HepG2 (cell line): Measurements from ENCODE around the gene TGM1. TPM values are rescaled to one million over a fixed set of nuclear protein-coding genes. Genes with fewer than 3 reads are reported as not detected.

ENCODE experiments used
- DNMT3B ChIP-seq: conservative IDR thresholded peaks from 2 replicates; pipeline ENCODE4 v1.6.1; 2016; ENCODE audit warnings: missing biosample characterization, control low read depth
- GTF3A ChIP-seq: sonication (generic); formaldehyde crosslinking; conservative IDR thresholded peaks from 2 replicates; pipeline ENCODE4 v1.4.0; 2020; ENCODE audit warnings: mild to moderate bottlenecking, missing genetic modification reagents
- KDM6A ChIP-seq: IDR thresholded peaks from 2 replicates; pipeline ENCODE4 v1.6.1; 2016; ENCODE audit warnings: low read depth
- MATR3 ChIP-seq: sonication (generic); formaldehyde crosslinking; IDR thresholded peaks from 2 replicates; pipeline ENCODE4 v1.4.0; 2020; ENCODE audit warnings: missing genetic modification reagents
- NR2F1 ChIP-seq, 2 experiments: fragments of 450-650 bp in 1 of 2; formaldehyde crosslinking in 1 of 2; IDR thresholded peaks; 2 replicates each; pipeline versions ENCODE4 v1.5.0 to v1.6.1; 2016 to 2020; ENCODE audit warnings: mild to moderate bottlenecking in 1 of 2, missing compliant biosample characterization in 1 of 2, missing genetic modification reagents in 1 of 2, moderate library complexity in 1 of 2
- NR2F2 ChIP-seq: IDR thresholded peaks from 2 replicates; pipeline ENCODE4 v1.6.1; 2012; ENCODE audit warnings: low read depth, inconsistent platforms, borderline replicate concordance
- NR2F6 ChIP-seq, 2 experiments: IDR thresholded peaks; 2 replicates each; pipeline ENCODE4 v1.6.1; 2016; ENCODE audit warnings: antibody characterized with exemption in 1 of 2, mild to moderate bottlenecking in 1 of 2
- POLR2G ChIP-seq: fragments of 200-400 bp; formaldehyde crosslinking; IDR thresholded peaks from 2 replicates; pipeline ENCODE4 v1.6.1; 2018; ENCODE audit warnings: mild to moderate bottlenecking, low read depth, low read length, moderate library complexity
- RELA ChIP-seq: sonication (generic); formaldehyde crosslinking; IDR thresholded peaks from 2 replicates; pipeline ENCODE4 v1.4.0; 2020; ENCODE audit warnings: missing genetic modification reagents
- SMAD1 ChIP-seq: sonication (generic); formaldehyde crosslinking; IDR thresholded peaks from 2 replicates; pipeline ENCODE4 v1.4.0; 2020; ENCODE audit warnings: missing genetic modification reagents, low read depth, mild to moderate bottlenecking, borderline replicate concordance
- SNAI1 ChIP-seq: sonication (generic); formaldehyde crosslinking; IDR thresholded peaks from 2 replicates; pipeline ENCODE4 v1.5.0; 2020; ENCODE audit warnings: mild to moderate bottlenecking, missing genetic modification reagents, borderline replicate concordance
- TARDBP ChIP-seq: sonication (generic); formaldehyde crosslinking; IDR thresholded peaks from 2 replicates; pipeline ENCODE4 v1.8.0; 2022; ENCODE audit warnings: mild to moderate bottlenecking, missing genetic modification reagents
- ZBTB21 ChIP-seq: sonication (generic); formaldehyde crosslinking; IDR thresholded peaks from 2 replicates; pipeline ENCODE4 v1.4.0; 2020; ENCODE audit warnings: missing genetic modification reagents
- ZFP1 ChIP-seq: IDR thresholded peaks from 2 replicates; pipeline ENCODE4 v1.6.1; 2016
- ZKSCAN1 ChIP-seq: fragments of 150-350 bp; IDR thresholded peaks from 2 replicates; pipeline ENCODE4 v1.6.1; 2014; ENCODE audit warnings: low read length
- ZMAT3 ChIP-seq: sonication (generic); formaldehyde crosslinking; conservative IDR thresholded peaks from 2 replicates; pipeline ENCODE4 v1.7.0; 2021; ENCODE audit warnings: missing genetic modification reagents
- ZMYM2 ChIP-seq: sonication (generic); formaldehyde crosslinking; IDR thresholded peaks from 2 replicates; pipeline ENCODE4 v1.8.0; 2022; ENCODE audit warnings: mild to moderate bottlenecking, missing genetic modification reagents
- ZNF10 ChIP-seq: sonication (generic); formaldehyde crosslinking; IDR thresholded peaks from 2 replicates; pipeline ENCODE4 v1.4.0; 2020; ENCODE audit warnings: mild to moderate bottlenecking, low read depth, missing genetic modification reagents, borderline replicate concordance
- ZNF232 ChIP-seq: sonication (generic); formaldehyde crosslinking; IDR thresholded peaks from 2 replicates; pipeline ENCODE4 v1.4.0; 2020; ENCODE audit warnings: missing genetic modification reagents, borderline replicate concordance
- ZNF317 ChIP-seq: sonication (generic); formaldehyde crosslinking; IDR thresholded peaks from 2 replicates; pipeline ENCODE4 v1.5.0; 2020; ENCODE audit warnings: mild to moderate bottlenecking, missing genetic modification reagents
- ZNF451 ChIP-seq: sonication (generic); formaldehyde crosslinking; IDR thresholded peaks from 2 replicates; pipeline ENCODE4 v1.5.0; 2020; ENCODE audit warnings: mild to moderate bottlenecking, missing genetic modification reagents
- ZNF605 ChIP-seq: sonication (generic); formaldehyde crosslinking; IDR thresholded peaks from 2 replicates; pipeline ENCODE4 v1.8.0; 2022; ENCODE audit warnings: mild to moderate bottlenecking, missing genetic modification reagents
- ZNF749 ChIP-seq: sonication (generic); formaldehyde crosslinking; IDR thresholded peaks from 2 replicates; pipeline ENCODE4 v1.8.0; 2022; ENCODE audit warnings: mild to moderate bottlenecking, missing genetic modification reagents, moderate library complexity, borderline replicate concordance
- polyA plus RNA-seq, 8 experiments: library from polyadenylated mRNA; depleted of rRNA in 3 of 8; stranded (reverse) in 7 of 8; unstranded in 1 of 8; fragments of >200 nt; fragmentation: Illumina TruSeq in 4 of 8; extraction: Trizol in 4 of 8; gene quantifications; 2 replicates each; pipeline versions ENCODE4 v1.2.1 to v1.2.3, GENCODE V29; 2011 to 2016; ENCODE audit warnings: low read depth in 4 of 8, missing spikeins in 1 of 8, mixed read lengths in 1 of 8; ENCODE audit not compliant: insufficient read depth in 1 of 8
- total RNA-seq, 5 experiments: library from RNA; depleted of rRNA; stranded (reverse); fragments of >200 nt; fragmentation: Illumina TruSeq; extraction: Trizol; gene quantifications; 2 replicates each; pipeline ENCODE4 v1.2.3, GENCODE V29; 2016; ENCODE audit warnings: low read depth in 1 of 5
- TF ChIP-seq, protein P1 (sequence below): sonication (generic); formaldehyde crosslinking; IDR thresholded peaks from 2 replicates; pipeline ENCODE4 v1.5.0; 2020; ENCODE audit warnings: missing genetic modification reagents, mild to moderate bottlenecking, borderline replicate concordance
- TF ChIP-seq, protein P2 (sequence below): IDR thresholded peaks from 2 replicates; pipeline ENCODE4 v1.6.1; 2018; ENCODE audit warnings: missing genetic modification reagents
- TF ChIP-seq, protein P3 (sequence below): sonication (generic); formaldehyde crosslinking; IDR thresholded peaks from 2 replicates; pipeline ENCODE4 v1.5.0; 2020; ENCODE audit warnings: missing genetic modification reagents, mild to moderate bottlenecking, borderline replicate concordance
- TF ChIP-seq, protein P4 (sequence below): IDR thresholded peaks from 2 replicates; pipeline ENCODE4 v1.6.1; 2016; ENCODE audit warnings: low read depth

The TGM1 gene
- total and polyA plus RNA-seq, 2 of the 13 experiments (the other 11 are each of a cell fraction or from before 2014, with no cell fraction given) = 3.2 to 10.6 TPM

DNA sequence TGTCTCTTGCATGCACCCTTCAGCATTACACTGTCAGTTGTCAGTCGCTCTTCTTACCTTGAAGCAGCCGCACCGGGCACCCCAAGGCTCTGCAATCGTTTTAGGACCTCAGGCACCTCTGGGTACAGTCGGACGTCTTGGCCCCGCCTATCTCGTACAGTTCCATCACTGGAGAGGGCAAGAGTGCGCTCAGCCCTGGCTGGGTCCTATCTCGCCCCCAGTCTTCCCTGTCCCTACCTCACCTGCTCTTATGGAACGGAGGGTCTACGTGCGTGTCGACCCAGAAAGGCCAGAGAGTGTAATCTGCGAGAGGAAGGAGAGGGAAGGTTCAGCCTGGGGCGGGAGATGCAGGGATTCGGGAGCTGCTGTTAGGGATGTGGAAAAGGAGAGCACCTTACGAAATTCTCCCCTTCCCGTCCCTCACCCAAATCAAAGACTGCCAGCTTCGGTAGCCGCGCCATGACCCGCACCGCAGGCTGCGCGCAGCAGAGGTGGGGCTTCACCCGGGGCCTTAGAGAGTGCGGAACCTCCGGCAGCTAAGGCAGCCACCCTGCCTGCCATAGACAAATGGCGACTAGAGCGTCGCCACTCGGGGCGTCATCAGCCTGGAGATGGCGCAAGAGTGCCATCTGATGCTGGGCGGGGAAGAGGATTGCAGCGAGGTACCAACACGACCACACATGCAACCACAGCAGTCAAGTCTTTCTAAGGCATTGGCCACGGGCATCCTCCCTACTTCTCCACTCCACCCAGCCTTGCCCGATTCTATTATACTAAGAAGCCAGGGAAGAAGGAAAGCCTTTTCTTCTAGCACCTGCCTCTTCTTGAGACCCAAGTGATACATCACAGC is 47.3 kb downstream of the TGM1 start, which contains the start of gene MDP1 (continued):
- TF ChIP-seq ZNF317 (CRISPR knock-in tag) (peak; percentile 94), ZBTB21 (CRISPR knock-in tag) (peak; percentile 93), ZNF232 (peak; percentile 95; the same call in 1 of the 2 replicates), NR2F6 (IDR thresholded peaks at IDR 0.05) (peak; percentile 18; the same call in 1 of the 2 replicates), NR2F6 (CRISPR knock-in tag; IDR thresholded peaks at IDR 0.05) (peak; percentile 78), ZNF451 (peak; percentile 95), DNMT3B (CRISPR knock-in tag) (no peak; the same call in 1 of the 2 replicates), SNAI1 (CRISPR knock-in tag) (0 out of 2 replicates have a peak, but pooled peaks have one; percentile 80), NR2F2 (no peak), ZNF10 (CRISPR knock-in tag) (peak; percentile 46; the same call in 1 of the 2 replicates), ZNF749 (CRISPR knock-in tag) (peak; percentile 97; the same call in 1 of the 2 replicates), TARDBP (peak; percentile 100), NR2F1 (CRISPR knock-in tag; IDR thresholded peaks at IDR 0.05) (peak; percentile 5 to 44; a peak in 3 of 4 replicates), POLR2G (peak; percentile 100), SMAD1 (CRISPR knock-in tag) (peak; percentile 100; the same call in 1 of the 2 replicates), RELA (CRISPR knock-in tag) (peak; percentile 98), ZMYM2 (CRISPR knock-in tag) (no peak), KDM6A (CRISPR knock-in tag) (peak; percentile 72; the same call in 1 of the 2 replicates), ZKSCAN1 (no peak), GTF3A (peak; percentile 92; the same call in 1 of the 2 replicates), ZFP1 (CRISPR knock-in tag) (peak; percentile 89; the same call in 1 of the 2 replicates), ZMAT3 (peak; percentile 97), MATR3 (CRISPR knock-in tag) (no peak), ZNF605 (CRISPR knock-in tag) (peak; percentile 99)
- TF ChIP-seq, protein P1, sequence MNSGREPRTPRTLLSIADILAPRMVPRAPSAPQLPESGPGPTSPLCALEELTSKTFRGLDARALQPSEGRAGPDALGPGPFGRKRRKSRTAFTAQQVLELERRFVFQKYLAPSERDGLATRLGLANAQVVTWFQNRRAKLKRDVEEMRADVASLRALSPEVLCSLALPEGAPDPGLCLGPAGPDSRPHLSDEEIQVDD (CRISPR knock-in tag) = peak; percentile 90
- TF ChIP-seq, protein P2, sequence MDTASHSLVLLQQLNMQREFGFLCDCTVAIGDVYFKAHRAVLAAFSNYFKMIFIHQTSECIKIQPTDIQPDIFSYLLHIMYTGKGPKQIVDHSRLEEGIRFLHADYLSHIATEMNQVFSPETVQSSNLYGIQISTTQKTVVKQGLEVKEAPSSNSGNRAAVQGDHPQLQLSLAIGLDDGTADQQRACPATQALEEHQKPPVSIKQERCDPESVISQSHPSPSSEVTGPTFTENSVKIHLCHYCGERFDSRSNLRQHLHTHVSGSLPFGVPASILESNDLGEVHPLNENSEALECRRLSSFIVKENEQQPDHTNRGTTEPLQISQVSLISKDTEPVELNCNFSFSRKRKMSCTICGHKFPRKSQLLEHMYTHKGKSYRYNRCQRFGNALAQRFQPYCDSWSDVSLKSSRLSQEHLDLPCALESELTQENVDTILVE = peak; percentile 97
- TF ChIP-seq, protein P3, sequence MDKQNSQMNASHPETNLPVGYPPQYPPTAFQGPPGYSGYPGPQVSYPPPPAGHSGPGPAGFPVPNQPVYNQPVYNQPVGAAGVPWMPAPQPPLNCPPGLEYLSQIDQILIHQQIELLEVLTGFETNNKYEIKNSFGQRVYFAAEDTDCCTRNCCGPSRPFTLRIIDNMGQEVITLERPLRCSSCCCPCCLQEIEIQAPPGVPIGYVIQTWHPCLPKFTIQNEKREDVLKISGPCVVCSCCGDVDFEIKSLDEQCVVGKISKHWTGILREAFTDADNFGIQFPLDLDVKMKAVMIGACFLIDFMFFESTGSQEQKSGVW = no peak
- TF ChIP-seq, protein P4, sequence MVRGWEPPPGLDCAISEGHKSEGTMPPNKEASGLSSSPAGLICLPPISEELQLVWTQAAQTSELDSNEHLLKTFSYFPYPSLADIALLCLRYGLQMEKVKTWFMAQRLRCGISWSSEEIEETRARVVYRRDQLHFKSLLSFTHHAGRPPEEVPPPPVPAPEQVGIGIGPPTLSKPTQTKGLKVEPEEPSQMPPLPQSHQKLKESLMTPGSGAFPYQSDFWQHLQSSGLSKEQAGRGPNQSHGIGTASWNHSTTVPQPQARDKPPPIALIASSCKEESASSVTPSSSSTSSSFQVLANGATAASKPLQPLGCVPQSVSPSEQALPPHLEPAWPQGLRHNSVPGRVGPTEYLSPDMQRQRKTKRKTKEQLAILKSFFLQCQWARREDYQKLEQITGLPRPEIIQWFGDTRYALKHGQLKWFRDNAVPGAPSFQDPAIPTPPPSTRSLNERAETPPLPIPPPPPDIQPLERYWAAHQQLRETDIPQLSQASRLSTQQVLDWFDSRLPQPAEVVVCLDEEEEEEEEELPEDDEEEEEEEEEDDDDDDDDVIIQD (CRISPR knock-in tag) = peak; percentile 100
